Nephron (organoid): ENCODE data around the gene TBX3.
A peak's percentile ranks its signal among the peaks of the same experiment; 100 is the strongest.
"Not testable (repeated sequence)": the region's sequence is repeated elsewhere in the genome, so short reads cannot be mapped to it uniquely, and the experiment has no call there.

Experiments
- H3K27ac Mint-ChIP-seq, 3 experiments: 2 replicates each; pipeline ENCODE4 v1.8.0; 2020; ENCODE audit warnings: mixed read lengths in 3 of 3, mild to moderate bottlenecking in 2 of 3, moderate library complexity in 1 of 3
- H3K27me3 Mint-ChIP-seq: 2 replicates; pipeline ENCODE4 v1.8.0; 2021; ENCODE audit warnings: low read depth, mild to moderate bottlenecking, moderate library complexity, mixed read lengths
- H3K36me3 Mint-ChIP-seq: 2 replicates; pipeline ENCODE4 v1.8.0; 2020; ENCODE audit warnings: low read depth, mixed read lengths
- H3K4me1 Mint-ChIP-seq: 2 replicates; pipeline ENCODE4 v1.8.0; 2020; ENCODE audit warnings: mixed read lengths
- H3K4me3 Mint-ChIP-seq, 3 experiments: 2 replicates each; pipeline ENCODE4 v1.8.0; 2020; ENCODE audit warnings: mild to moderate bottlenecking in 3 of 3, mixed read lengths in 3 of 3, moderate library complexity in 2 of 3
- H3K9me3 Mint-ChIP-seq: 2 replicates; pipeline ENCODE4 v1.8.0; 2020; ENCODE audit warnings: mixed read lengths
- TF ChIP-seq, protein P1 (sequence below), 3 experiments: fragments of 200-600 bp; sonication (generic); IDR thresholded peaks; one replicate each; pipeline ENCODE4 v1.5.0; 2021; ENCODE audit warnings: antibody characterized with exemption in 3 of 3; ENCODE audit not compliant: unreplicated experiment in 3 of 3

The TBX3 gene

DNA sequence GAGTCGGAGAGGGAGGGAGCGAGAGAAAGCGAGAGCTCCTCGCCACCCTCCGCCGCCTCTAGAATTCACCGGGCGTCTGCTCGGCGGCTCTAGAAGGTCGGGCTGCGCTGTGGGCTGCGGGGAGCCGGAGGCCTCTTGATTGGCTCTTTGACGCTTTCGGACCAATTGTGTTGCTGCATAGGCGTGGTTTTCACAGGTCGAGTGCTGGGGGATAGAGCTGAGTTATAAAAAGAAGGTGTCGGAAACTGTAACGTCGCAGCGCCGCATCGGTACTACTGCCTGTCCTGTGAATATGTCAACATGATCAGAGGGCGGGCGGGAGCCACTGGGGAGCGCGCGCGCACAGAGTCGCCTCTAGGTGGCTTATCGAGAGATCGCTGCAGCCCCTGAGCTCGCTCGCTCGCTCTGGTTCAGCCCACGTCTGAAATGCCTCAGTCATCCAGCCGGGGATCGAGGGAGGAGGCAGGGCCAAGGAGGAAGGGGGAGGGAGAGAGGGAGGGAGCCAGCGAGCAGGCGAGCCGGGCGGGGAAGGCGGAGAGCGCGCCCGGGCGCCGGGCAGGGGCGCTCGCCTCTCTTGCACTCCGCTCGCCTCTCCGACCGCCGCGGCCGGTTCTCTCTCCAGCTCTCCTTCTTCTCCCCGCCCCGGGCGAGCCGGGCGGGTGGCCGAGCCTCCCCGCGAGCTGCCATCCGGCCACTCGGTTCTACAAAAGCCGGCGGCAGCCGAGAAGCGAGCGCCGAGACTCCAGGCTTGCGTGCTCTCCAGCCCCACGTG is at the start of gene TBX3:
TBX3 (minus strand) TSS at position 78 of the 772 bp plus-strand sequence. CDS start 975 bp downstream, outside the sequence.
- TF ChIP-seq, protein P1, sequence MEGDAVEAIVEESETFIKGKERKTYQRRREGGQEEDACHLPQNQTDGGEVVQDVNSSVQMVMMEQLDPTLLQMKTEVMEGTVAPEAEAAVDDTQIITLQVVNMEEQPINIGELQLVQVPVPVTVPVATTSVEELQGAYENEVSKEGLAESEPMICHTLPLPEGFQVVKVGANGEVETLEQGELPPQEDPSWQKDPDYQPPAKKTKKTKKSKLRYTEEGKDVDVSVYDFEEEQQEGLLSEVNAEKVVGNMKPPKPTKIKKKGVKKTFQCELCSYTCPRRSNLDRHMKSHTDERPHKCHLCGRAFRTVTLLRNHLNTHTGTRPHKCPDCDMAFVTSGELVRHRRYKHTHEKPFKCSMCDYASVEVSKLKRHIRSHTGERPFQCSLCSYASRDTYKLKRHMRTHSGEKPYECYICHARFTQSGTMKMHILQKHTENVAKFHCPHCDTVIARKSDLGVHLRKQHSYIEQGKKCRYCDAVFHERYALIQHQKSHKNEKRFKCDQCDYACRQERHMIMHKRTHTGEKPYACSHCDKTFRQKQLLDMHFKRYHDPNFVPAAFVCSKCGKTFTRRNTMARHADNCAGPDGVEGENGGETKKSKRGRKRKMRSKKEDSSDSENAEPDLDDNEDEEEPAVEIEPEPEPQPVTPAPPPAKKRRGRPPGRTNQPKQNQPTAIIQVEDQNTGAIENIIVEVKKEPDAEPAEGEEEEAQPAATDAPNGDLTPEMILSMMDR (IDR thresholded peaks at IDR 0.05; ENCODE audit: unreplicated experiment in 3 of 3): peak; percentile 50 to 68 (median 50)
- H3K27ac Mint-ChIP-seq: peak within 1 kb of the TSS; percentile 97 to 98 (median 97)
- peaks cover 25% of the 10 kb centered on the region for H3K36me3 Mint-ChIP-seq
- H3K4me3 Mint-ChIP-seq: peak within 1 kb of the TSS; percentile 91 to 98 (median 96)
- no peaks in the 10 kb centered on the region for H3K9me3 Mint-ChIP-seq
- H3K4me1 Mint-ChIP-seq: peaks cover 53% of the 10 kb centered on the region
- H3K27me3 Mint-ChIP-seq: peaks cover 91% of the 10 kb centered on the region

- Mint-ChIP-seq H3K4me3 (no peak overlapping the region), H3K36me3 (no peaks in the 10 kb centered on the region), H3K9me3 (peaks cover 6% of the 10 kb centered on the region), H3K27ac (no peak overlapping the region), H3K27me3 (peaks cover 5% of the 10 kb centered on the region), H3K4me1 (peaks cover 5% of the 10 kb centered on the region)
- TF ChIP-seq, protein P1 (IDR thresholded peaks at IDR 0.05; ENCODE audit: unreplicated experiment in 3 of 3): no peak
These were observed 48.6 kb upstream of the TBX3 start for GRCh38 chr12:114732426-114733030.

DNA sequence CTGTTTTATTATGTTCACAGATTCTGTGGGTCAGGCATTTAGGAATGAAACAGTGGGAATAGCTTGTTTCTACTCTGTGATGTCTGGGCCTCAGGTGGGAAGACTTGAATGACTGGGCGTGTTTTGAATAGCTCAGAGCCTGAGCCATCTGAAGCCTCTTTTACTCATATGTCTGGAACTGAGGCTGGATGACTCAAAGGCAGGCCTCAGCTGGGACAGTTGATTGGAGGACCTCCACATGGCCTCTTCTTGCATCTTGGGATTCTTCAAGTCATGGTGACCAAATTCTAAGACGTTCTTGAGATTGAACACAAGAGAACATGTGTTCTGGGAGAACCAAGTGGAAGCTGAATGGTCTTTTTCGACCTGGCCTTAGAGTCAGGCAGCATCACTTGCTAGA is 45.8 kb upstream of the TBX3 start:
- Mint-ChIP-seq H3K36me3 (no peaks in the 10 kb centered on the region), H3K9me3 (no peaks in the 10 kb centered on the region), H3K4me3 (no peak overlapping the region), H3K27me3 (peaks cover 11% of the 10 kb centered on the region), H3K27ac (no peak overlapping the region), H3K4me1 (peaks cover 6% of the 10 kb centered on the region)
- TF ChIP-seq, protein P1 (IDR thresholded peaks at IDR 0.05; ENCODE audit: unreplicated experiment in 3 of 3): no peak

DNA sequence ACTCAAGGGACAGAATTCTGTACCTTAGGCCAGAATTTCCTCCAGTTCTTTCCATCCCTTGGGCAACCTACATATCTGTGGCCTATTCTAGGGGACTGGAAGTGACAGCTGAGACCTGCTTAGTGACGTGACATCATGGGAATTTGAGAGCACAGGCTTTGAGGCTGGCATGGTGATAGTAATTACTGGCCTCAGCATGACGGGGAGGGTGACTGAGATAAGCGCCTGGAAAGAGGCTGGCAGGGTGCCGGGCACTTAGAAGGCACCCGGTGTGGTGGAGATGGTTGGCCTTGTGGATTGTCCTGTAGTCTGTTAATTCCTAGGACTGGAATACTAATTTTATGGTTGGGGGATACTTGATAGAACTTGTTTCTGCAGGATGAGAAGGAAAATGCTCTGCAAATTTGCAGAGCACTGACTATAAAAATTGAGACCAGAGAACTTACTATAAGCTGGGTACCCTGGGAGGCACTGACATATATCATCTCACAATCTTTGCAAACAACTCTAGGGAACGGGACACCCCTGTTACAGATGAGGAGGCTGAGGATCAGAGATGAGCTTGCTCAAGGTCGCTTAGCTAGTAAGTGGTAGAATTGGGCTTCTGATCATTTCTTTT is 42.2 kb upstream of the TBX3 start:
- Mint-ChIP-seq H3K4me1 (peaks cover 6% of the 10 kb centered on the region), H3K27ac (no peak overlapping the region), H3K36me3 (no peaks in the 10 kb centered on the region)

GRCh38 chr12:114722176-114722575 is 38.2 kb upstream of the TBX3 start:
- H3K27ac Mint-ChIP-seq, H3K4me3 Mint-ChIP-seq, H3K4me1 Mint-ChIP-seq, H3K9me3 Mint-ChIP-seq, H3K36me3 Mint-ChIP-seq: not testable (repeated sequence)
- H3K27me3 Mint-ChIP-seq: peaks cover 10% of the 10 kb centered on the region

More for the DNA sequence above, 42.2 kb upstream of the TBX3 start:
- H3K9me3 Mint-ChIP-seq: no peaks in the 10 kb centered on the region
- peaks cover 5% of the 10 kb centered on the region for H3K27me3 Mint-ChIP-seq
- H3K4me3 Mint-ChIP-seq: no peak overlapping the region
- TF ChIP-seq, protein P1 (IDR thresholded peaks at IDR 0.05; ENCODE audit: unreplicated experiment in 3 of 3): no peak

DNA sequence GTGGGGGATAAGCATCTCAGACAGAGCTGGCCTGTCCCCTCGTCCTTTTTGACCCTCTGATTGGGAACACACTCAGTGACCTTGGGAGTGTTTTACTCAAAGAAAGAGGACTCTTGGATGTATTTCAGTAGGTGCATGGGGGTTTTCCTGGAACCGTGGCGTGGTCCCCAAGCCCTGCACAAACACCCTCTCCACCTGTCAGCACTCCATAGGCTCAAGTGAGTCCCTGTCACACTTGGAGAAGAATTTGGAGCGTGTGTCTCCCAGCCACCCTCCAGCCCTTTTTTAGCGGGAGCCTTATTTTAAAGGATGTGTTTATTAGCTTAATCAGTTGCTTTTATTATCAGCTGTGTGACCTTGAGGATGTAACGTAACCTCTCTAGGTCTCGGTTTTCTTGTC is 37.3 kb upstream of the TBX3 start:
- peaks cover 12% of the 10 kb centered on the region for H3K27me3 Mint-ChIP-seq
- H3K36me3 Mint-ChIP-seq: no peaks in the 10 kb centered on the region
- TF ChIP-seq, protein P1 (IDR thresholded peaks at IDR 0.05; ENCODE audit: unreplicated experiment in 3 of 3): no peak
- H3K4me1 Mint-ChIP-seq: peaks cover 5% of the 10 kb centered on the region
- no peak overlapping the region for H3K4me3 Mint-ChIP-seq
- H3K27ac Mint-ChIP-seq: no peak overlapping the region
- no peaks in the 10 kb centered on the region for H3K9me3 Mint-ChIP-seq
